RCC 7860 (cell line): ENCODE data around the gene ZBTB17.
"Not testable (repeated sequence)": the region's sequence is repeated elsewhere in the genome, so short reads cannot be mapped to it uniquely, and the experiment has no call there.

Source experiments
- DNase-seq: peaks from one replicate; pipeline ENCODE4 v3.0.0-alpha.2; 2015; ENCODE audit warnings: low spot score
- FAIRE-seq: peaks from 2 replicates; lab custom pipeline; 2012; peaks lifted over from hg19 to GRCh38; lab: Jason Lieb, UNC

Gene ZBTB17

GRCh38 chr1:15913607-15914006, 62.3 kb downstream of the ZBTB17 start:
- DNase-seq, FAIRE-seq: not testable (repeated sequence)

GRCh38 chr1:15911927-15912326, 64.0 kb downstream of the ZBTB17 start:
- no peak for FAIRE-seq
- no peak for DNase-seq

- FAIRE-seq (no peak), DNase-seq (no peak)
Observed at GRCh38 chr1:15911141-15911540, 64.8 kb downstream of the ZBTB17 start.

GRCh38 chr1:15908597-15908996, 67.3 kb downstream of the ZBTB17 start:
- FAIRE-seq (no peak), DNase-seq (no peak)

GRCh38 chr1:15902882-15903281, 73.0 kb downstream of the ZBTB17 start:
- FAIRE-seq: peak; percentile 12

GRCh38 chr1:15900662-15901279, 75.1 kb downstream of the ZBTB17 start:
- no peak for DNase-seq
- no peak for FAIRE-seq

More at GRCh38 chr1:15902882-15903281, 73.0 kb downstream of the ZBTB17 start:
- peak; percentile 41 for DNase-seq

- DNase-seq: no peak
- FAIRE-seq: no peak
Observed at GRCh38 chr1:15899266-15899665, 76.6 kb downstream of the ZBTB17 start.

- DNase-seq: peak; percentile 35
- FAIRE-seq: peak; percentile 70
Observed at GRCh38 chr1:15896841-15897610, 78.9 kb downstream of the ZBTB17 start.

GRCh38 chr1:15895233-15895632, 80.7 kb downstream of the ZBTB17 start:
- DNase-seq (no peak), FAIRE-seq (no peak)

- not testable (repeated sequence) for FAIRE-seq, DNase-seq
Observed at GRCh38 chr1:15892857-15893599, 82.9 kb downstream of the ZBTB17 start.
